Measurements from ENCODE around the gene METTL27. TPM values are rescaled to one million over a fixed set of nuclear protein-coding genes. Genes with fewer than 3 reads are reported as not detected.

Gene METTL27
- total RNA-seq, 1 donor from 2014 or later, result 1.6 TPM

Other genes with a start within 250 kb of the METTL27 start
- gene MLXIPL, start 218.0 kb downstream of the METTL27 start, total RNA-seq, result 1.6 TPM
- 3.1 TPM for gene VPS37D, start 174.7 kb downstream of the METTL27 start, total RNA-seq
- gene DNAJC30, start 159.1 kb downstream of the METTL27 start, total RNA-seq, result 1.6 TPM
- 45.4 TPM for gene BUD23, start 158.9 kb downstream of the METTL27 start, total RNA-seq
- 8.4 TPM for gene STX1A, start 122.8 kb downstream of the METTL27 start, total RNA-seq
- gene ABHD11, start 103.7 kb downstream of the METTL27 start, total RNA-seq, result 13.6 TPM
- gene CLDN3, start 72.2 kb downstream of the METTL27 start, total RNA-seq, result 0.52 TPM
- not detected for gene CLDN4, start 11.5 kb downstream of the METTL27 start, total RNA-seq
- gene TMEM270, start 18.6 kb upstream of the METTL27 start, total RNA-seq, result not detected
- 107 TPM for gene ELN, start 185.7 kb upstream of the METTL27 start, total RNA-seq
- gene LIMK1, start 241.3 kb upstream of the METTL27 start, total RNA-seq, result 4.7 TPM